TTC549 (cell line): ENCODE measurements around the gene FAM83B.

Source experiments
- FAIRE-seq: peaks from 2 replicates; lab custom pipeline; 2012; peaks lifted over from hg19 to GRCh38; lab: Jason Lieb, UNC

Gene FAM83B

DNA sequence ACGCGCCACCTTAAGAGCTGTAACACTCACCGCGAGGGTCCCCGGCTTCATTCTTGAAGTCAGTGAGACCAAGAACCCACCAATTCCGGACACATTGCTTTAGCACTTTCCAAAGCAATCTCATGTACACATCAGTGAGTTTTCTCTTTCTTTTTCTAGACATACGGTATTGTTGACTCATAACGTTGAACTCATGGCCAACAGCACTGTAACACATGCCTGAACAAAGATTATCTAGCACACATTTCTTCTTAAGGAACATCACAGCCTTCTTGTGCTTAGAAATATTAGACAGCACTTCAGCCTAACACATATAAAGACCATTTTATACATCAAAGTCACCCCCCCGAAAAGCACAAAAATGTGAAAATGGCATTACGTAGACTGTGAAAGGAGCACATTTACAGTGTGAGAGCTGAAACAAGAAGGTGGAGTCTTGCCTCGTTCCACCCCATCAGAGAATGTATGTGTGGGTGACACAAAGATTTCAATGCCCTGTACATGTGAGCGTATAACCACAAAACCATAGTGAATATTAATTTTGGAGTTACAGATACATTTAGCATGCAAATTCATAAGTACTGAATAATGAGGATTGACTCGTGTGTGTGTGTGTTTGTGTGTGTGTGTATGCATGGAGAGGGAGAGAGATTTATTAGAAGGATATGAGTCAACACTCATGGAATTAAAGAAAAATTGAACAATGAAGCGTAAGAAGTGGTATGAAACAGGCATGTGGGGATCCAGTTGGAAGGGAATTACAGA is 134.1 kb downstream of the FAM83B start:
- FAIRE-seq: no peak

- no peak for FAIRE-seq
Observed at GRCh38 chr6:54981276-54981609, 134.7 kb downstream of the FAM83B start.

DNA sequence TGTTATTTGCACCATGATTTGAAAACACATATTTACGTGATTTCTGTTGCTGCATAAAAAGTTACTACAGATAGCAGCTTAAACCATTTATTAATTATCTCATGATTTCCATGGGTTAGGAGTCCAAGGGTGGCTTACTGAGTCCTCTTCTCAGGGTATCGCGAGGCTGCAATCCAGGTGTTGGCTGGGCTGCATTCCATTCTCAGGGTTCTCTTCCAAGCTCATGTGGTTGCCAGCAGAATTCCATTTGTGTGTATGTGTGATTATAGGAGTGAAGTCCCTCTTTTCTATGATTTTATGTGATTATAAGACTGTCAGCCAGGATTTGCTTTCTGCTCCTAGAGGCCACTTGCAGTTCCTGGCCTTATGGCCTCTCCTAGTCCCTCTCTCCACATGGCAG is 135.1 kb downstream of the FAM83B start:
- no peak for FAIRE-seq

- FAIRE-seq: no peak
Observed at GRCh38 chr6:54987633-54988290, 141.2 kb downstream of the FAM83B start.

DNA sequence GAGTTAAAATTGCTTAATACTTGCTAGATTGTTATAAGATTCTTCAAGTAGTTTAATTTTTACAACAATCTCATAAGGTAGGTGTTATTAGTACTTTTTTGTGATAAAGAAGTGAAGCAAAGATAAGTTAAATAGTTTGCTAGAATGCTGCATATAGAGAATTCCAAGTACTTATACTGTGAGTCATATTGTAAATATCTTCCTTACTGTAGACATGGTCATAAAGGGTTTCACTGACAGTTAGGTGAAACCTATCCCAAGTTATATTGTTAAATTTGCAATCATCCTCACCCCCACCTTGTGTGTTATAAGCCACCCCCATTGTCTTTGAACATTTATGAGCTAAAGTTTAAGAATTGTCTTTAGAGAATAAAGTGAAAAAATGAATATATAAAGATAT is 142.0 kb downstream of the FAM83B start:
- no peak for FAIRE-seq

GRCh38 chr6:54990001-54990400 is 143.4 kb downstream of the FAM83B start:
- FAIRE-seq: no peak
